Tibial artery (tissue), 4 donors: ENCODE data around the gene NUBP1.

Experiments used
- DNase-seq, 2 donors: peaks; one replicate each; pipeline ENCODE4 v3.0.0-alpha.2; 2019
- H3K27ac ChIP-seq, 2 donors: fragments of 200-600 bp; sonication (generic) in 1 of 2; 1 replicate in 1 of 2; 2 replicates in 1 of 2; pipeline ENCODE4 v1.5.1; 2018 to 2019; ENCODE audit warnings: mild to moderate bottlenecking in 1 of 2
- H3K27me3 ChIP-seq, 2 donors: fragments of 200-600 bp; sonication (generic) in 1 of 2; one replicate each; pipeline versions ENCODE4 v1.5.1 to v1.6.0; 2016 to 2019
- H3K36me3 ChIP-seq, 3 donors: fragments of 200-600 bp; sonication (generic) in 2 of 3; one replicate each; pipeline ENCODE4 v1.5.1; 2016 to 2019; ENCODE audit warnings: mild to moderate bottlenecking in 2 of 3
- H3K4me1 ChIP-seq, 4 donors: fragments of 200-600 bp; sonication (generic) in 2 of 4; 1 replicate in 3 of 4; 2 replicates in 1 of 4; pipeline ENCODE4 v1.5.1; 2016 to 2019
- H3K4me3 ChIP-seq, 2 donors: fragments of 200-600 bp; sonication (generic) in 1 of 2; 1 replicate in 1 of 2; 2 replicates in 1 of 2; pipeline ENCODE4 v1.5.1; 2018 to 2019; ENCODE audit warnings: mild to moderate bottlenecking in 2 of 2
- H3K9me3 ChIP-seq, 3 donors: fragments of 200-600 bp; sonication (generic) in 1 of 3; one replicate each; pipeline ENCODE4 v1.5.1; 2016 to 2019
- CTCF ChIP-seq, 2 experiments: fragments of 200-600 bp in 1 of 2; fragments of 450-650 bp in 1 of 2; IDR thresholded peaks; one replicate each; pipeline ENCODE4 v1.5.1; 2017 to 2019; ENCODE audit warnings: antibody characterized with exemption in 2 of 2, mild to moderate bottlenecking in 1 of 2, moderate library complexity in 1 of 2
- intact Hi-C: fragments of 100-400 bp; cut with DNase I; formaldehyde crosslinking; loops from one replicate; pipeline ENCODE4 v1.15.0; 2023; ENCODE audit warnings: low total_unique reads

The NUBP1 gene

GRCh38 chr16:10752843-10753523 is 9.3 kb downstream of the NUBP1 start:
- peaks cover 14 to 84% (median 35%) of the 10 kb centered on the region in 3 donors for H3K36me3 ChIP-seq
- no peaks in the 10 kb centered on the region for H3K27me3 ChIP-seq
- H3K9me3 ChIP-seq, result no peaks in the 10 kb centered on the region
- peak overlapping the region in 1 of 2 donors; percentile 7 for H3K27ac ChIP-seq
- peaks cover 0 to 27% (median 4%) of the 10 kb centered on the region in 4 donors for H3K4me1 ChIP-seq
- TF ChIP-seq CTCF (IDR thresholded peaks at IDR 0.05), result no peak
- intact Hi-C loops, result no loop called here
- DNase-seq, result peak; percentile 84 to 86
- no peak overlapping the region for H3K4me3 ChIP-seq

GRCh38 chr16:10753670-10754069 is 10.0 kb downstream of the NUBP1 start:
- Histone ChIP-seq H3K9me3 (no peaks in the 10 kb centered on the region), H3K4me1 (peaks cover 0 to 27% (median 4%) of the 10 kb centered on the region in 4 donors), H3K27ac (peak overlapping the region in 1 of 2 donors; percentile 7), H3K27me3 (no peaks in the 10 kb centered on the region), H3K4me3 (no peak overlapping the region), H3K36me3 (peaks cover 15 to 84% (median 35%) of the 10 kb centered on the region in 3 donors)
- DNase-seq, result no peak
- intact Hi-C loops, result no loop called here
- no peak for TF ChIP-seq CTCF (IDR thresholded peaks at IDR 0.05)

GRCh38 chr16:10754941-10755340 is 11.3 kb downstream of the NUBP1 start:
- H3K27ac ChIP-seq, result peak overlapping the region; percentile 72 to 76
- DNase-seq, result no peak
- peaks cover 0 to 27% (median 4%) of the 10 kb centered on the region in 4 donors for H3K4me1 ChIP-seq
- peaks cover 25 to 84% (median 36%) of the 10 kb centered on the region in 3 donors for H3K36me3 ChIP-seq
- no peak overlapping the region for H3K4me3 ChIP-seq
- intact Hi-C loops, result loop anchor here (5.0 kb wide), 1 partner anchor 162 kb away; no protein-coding TSS in a partner anchor
- H3K9me3 ChIP-seq, result no peaks in the 10 kb centered on the region
- no peaks in the 10 kb centered on the region for H3K27me3 ChIP-seq
- TF ChIP-seq CTCF (IDR thresholded peaks at IDR 0.05), result no peak

GRCh38 chr16:10756574-10756973 is 12.9 kb downstream of the NUBP1 start:
- Histone ChIP-seq H3K4me1 (peaks cover 0 to 27% (median 4%) of the 10 kb centered on the region in 4 donors), H3K27ac (peak overlapping the region; percentile 72 to 76), H3K9me3 (no peaks in the 10 kb centered on the region), H3K4me3 (no peak overlapping the region), H3K36me3 (peaks cover 41 to 84% (median 50%) of the 10 kb centered on the region in 3 donors), H3K27me3 (no peaks in the 10 kb centered on the region)
- DNase-seq, result peak; percentile 50 to 88
- intact Hi-C loops, result loop anchor here (5.0 kb wide), 1 partner anchor 161 kb away; no protein-coding TSS in a partner anchor
- TF ChIP-seq CTCF (IDR thresholded peaks at IDR 0.05), result no peak

GRCh38 chr16:10760858-10761257 is 17.2 kb downstream of the NUBP1 start:
- peaks cover 68 to 97% (median 69%) of the 10 kb centered on the region in 3 donors for H3K36me3 ChIP-seq
- intact Hi-C loops, result loop anchor here (5.0 kb wide), 1 partner anchor 1936 kb away; no protein-coding TSS in a partner anchor

More at GRCh38 chr16:10760858-10761257, 17.2 kb downstream of the NUBP1 start:
- no peak overlapping the region for H3K4me3 ChIP-seq
- H3K27ac ChIP-seq, result no peak overlapping the region
- no peak for TF ChIP-seq CTCF (IDR thresholded peaks at IDR 0.05)
- DNase-seq, result no peak
- H3K27me3 ChIP-seq, result no peaks in the 10 kb centered on the region
- no peaks in the 10 kb centered on the region for H3K9me3 ChIP-seq
- peaks cover 0 to 18% (median 4%) of the 10 kb centered on the region in 4 donors for H3K4me1 ChIP-seq
